Activated CD4-positive, CD25-positive, alpha-beta regulatory T cell treated with anti-CD3 and anti-CD28 coated beads, Interleukin-2, amount 50 U/mL, for 16 hours (primary cell): ENCODE measurements around the gene CNOT10.
"Not testable (repeated sequence)": the region's sequence is repeated elsewhere in the genome, so short reads cannot be mapped to it uniquely, and the experiment has no call there.

Source experiments
- DNase-seq: peaks from one replicate; pipeline ENCODE4 v3.0.0-alpha.2; 2020; ENCODE audit warnings: low read depth, low spot score

The CNOT10 gene, protein sequence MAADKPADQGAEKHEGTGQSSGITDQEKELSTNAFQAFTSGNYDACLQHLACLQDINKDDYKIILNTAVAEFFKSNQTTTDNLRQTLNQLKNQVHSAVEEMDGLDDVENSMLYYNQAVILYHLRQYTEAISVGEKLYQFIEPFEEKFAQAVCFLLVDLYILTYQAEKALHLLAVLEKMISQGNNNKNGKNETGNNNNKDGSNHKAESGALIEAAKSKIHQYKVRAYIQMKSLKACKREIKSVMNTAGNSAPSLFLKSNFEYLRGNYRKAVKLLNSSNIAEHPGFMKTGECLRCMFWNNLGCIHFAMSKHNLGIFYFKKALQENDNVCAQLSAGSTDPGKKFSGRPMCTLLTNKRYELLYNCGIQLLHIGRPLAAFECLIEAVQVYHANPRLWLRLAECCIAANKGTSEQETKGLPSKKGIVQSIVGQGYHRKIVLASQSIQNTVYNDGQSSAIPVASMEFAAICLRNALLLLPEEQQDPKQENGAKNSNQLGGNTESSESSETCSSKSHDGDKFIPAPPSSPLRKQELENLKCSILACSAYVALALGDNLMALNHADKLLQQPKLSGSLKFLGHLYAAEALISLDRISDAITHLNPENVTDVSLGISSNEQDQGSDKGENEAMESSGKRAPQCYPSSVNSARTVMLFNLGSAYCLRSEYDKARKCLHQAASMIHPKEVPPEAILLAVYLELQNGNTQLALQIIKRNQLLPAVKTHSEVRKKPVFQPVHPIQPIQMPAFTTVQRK

DNA sequence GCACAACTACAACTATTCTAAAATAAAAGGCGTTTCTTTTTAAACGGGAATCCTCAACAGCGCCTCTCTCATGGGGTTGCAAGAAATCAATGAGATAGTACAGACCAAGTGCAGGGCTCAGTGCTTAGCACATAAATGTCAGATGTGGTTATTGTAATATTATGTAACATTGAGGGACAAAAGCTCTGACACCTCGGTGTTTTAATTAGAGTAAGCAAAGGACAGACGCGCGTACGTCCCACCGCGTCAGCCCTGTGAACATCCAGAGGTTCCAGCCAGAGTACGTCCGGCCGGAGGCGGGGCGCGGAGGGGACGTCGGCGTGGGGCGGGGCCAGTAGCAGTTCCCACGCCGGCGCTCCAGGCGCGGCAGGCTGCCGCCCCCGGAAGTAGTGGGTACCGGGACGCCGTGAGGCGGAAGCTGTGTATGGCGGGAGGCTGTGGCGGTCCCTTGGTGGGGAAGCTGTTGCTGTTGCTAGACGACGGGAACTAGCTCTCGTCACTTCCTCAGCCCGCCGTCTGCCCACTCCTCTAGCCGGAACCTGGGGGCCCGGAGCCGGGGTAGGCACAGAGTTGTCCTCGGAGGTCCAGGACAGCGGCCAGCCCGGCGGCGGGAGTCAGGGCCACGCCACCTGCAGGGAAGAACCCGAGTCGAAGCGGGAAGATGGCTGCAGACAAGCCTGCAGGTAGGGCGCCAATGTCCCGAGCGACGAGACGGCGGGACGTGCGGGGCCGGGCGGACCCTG lies at the start of gene CNOT10:
Gene CNOT10, plus strand, starts transcription at position 389 of the 743 bp plus-strand sequence. Its CDS starts 273 bp downstream, at position 662.
- peak; percentile 91 for DNase-seq

DNA sequence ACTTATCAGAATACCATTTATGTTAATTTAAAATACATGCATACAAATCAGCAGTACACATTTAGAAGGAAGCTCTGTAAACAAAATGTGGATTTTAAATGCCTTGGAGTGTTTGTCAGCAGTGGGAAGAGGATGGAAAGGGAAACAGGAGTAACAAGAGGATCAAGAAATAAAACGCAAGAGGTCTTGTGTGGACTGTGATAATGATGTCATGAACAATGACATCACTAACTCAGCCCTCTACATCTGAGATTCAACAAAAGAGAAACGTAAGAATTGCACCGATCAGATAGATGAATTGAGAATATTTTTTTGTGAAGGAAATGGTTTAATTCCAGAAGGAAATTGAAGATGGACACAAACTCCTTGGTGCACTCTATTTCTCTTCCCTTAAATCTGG lies 44.0 kb upstream of the CNOT10 start:
- DNase-seq: no peak

DNA sequence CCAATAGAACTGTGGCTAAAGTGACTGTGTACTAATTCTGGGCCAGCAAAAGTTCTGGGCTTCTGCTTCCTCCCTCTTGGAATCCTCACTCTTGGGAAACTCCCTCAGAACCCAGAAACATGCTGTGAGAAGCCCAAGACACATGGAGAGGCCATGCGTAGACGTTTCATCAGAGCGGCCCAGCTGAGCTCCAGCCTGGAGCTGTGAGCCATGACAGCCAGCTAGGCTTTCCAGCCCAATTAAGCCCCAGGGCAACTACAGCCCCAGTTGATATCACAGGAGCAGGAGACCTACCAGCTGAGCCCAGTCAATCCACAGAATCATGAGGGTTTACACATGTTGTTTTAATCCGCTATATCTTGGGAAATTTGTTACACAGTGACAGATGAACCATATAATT lies 43.6 kb upstream of the CNOT10 start:
- DNase-seq: no peak

DNA sequence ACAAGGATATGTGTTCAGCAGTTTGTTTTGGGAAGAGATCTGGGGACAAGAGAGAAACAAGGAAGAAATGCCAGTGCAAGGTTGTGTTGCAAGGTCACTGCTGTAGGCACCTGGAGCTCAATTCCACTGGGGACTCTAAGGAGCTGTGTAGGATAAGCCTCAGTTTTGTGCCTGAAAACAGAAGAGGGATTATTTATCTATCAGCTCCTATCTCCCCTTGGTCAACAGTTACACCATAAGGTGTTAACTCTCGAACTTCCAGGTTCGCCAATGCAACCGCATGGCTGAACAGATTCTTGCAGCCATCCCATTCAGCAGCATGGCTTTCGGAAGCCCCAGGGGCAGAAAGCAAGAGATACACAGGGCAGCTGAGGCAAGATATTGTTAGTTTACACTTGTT lies 41.6 kb upstream of the CNOT10 start:
- no peak for DNase-seq

DNA sequence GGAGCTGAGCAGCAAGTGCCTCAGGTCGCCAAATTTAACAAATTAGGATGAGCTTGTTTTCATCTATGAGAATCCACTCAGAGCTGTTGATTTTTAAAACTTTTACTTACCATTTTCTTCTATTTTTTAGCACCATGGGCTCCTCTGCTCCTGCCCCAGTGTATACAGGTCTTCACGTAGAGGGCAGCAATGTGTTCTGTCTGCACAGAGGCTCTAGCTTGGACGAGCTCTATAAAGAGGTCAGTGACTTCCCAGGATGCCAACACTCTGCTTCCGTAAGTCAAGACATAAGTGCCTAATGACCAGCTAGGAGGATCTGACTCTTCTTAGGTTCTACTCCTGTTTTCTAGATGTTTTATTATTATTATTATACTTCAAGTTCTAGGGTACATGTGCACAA lies 41.2 kb upstream of the CNOT10 start:
- no peak for DNase-seq

DNA sequence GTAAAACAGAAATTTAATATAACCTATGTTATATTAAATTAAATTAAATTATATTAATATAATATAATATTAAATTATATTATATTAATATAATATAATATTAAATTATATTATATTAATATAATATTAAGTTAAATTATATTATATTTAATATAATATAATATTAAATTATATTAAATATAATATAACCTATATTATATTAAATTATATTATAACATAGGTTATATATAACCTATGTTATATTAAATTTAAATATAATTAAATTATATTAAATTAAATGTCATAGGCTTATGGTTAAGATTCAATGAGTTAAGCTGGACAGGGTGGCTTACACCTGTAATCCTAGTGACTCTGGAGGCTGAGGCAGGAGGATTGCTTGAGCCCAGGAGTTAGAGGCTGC lies 40.6 kb upstream of the CNOT10 start:
- no peak for DNase-seq

DNA sequence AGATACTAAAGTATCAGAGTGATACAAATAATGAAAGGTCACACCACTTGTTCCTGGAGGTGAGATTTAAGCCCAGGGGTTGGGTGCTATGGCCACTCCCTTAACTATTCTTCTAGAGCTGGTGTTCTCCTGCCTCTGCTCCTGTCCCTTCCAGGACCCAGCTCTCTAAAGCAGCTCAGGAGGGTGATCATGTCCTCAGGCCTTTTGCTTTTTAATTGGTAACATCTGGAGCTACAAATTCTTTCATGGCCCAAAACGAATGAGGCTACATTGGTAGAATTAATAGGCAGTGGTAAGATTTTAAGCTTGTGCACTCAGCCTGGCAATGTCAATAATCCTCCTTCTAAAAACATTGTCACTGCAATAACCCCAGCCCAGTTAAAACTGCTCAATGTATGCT lies 38.2 kb upstream of the CNOT10 start:
- DNase-seq: no peak

DNA sequence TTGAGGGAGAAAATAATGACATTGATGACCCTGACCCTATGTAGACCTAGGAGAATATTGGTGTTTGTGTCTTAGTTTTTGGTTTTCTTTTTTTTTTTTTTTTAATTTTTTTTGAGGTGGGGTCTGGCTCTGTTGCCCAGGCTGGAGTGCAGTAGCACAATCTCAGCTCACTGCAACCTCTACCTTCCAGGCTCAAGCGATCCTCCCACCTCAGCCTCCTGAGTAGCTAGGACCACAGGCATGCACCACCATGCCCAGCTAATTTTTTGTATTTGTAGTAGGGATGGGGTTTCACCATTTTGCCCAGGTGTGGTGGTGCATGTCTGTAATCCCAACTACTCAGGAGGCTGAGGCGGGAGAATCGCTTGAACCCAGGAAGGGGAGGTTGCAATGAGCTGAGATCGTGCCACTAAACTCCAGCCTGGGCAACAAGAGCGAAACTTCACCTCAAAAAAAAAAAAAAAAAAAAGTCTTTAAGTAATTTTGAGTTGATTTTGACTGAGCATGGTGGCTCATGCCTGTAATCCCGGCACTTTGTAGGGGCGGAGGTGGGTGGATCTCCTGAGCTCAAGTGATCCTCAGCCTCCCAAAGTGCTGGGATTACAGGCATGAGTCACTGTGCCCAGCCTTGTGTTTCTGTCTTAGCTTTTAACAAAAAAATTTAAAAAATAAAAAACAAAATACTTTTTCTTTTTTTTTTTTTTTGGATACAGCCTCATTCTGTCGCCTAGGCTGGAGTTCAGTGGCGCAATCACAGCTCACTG lies 32.5 kb upstream of the CNOT10 start:
- DNase-seq: not testable (repeated sequence)

DNA sequence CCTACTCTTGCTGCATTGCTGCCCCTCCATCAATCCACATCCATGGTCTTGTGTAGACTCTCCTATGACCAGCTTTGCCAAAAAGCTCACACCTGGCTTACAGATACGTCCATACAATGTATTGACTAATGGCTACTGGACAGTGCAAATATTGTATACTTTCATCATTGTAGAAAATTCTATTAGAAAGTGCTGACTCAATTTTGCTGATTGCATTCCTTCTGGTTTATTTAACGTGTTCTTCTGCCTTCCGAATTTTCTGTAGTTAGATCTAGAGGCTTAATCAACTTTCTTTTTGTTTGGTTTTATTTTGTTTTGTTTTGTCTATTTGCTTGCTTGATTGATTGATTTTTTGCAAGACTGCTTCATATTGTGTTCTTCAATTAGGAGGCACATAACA lies 29.8 kb upstream of the CNOT10 start:
- DNase-seq: no peak

DNA sequence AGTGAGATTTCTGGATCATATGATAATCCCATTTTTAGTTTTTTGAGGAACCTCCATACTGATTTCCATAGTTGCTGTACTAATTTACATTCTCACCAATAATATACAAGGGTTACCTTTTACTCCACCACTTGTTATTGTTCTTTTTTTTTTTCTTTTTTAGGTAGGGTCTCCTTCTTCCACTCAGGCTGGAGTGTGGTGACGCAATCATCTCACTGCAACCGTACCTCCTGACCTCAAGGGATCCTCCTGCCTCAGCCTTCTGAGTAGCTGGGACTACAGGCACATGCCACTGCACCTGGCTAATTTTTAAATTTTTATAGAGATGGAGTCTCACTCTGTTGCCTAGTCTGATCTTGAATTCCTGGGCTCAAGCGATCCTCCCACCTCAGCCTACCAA lies 24.4 kb upstream of the CNOT10 start:
- DNase-seq: no peak

DNA sequence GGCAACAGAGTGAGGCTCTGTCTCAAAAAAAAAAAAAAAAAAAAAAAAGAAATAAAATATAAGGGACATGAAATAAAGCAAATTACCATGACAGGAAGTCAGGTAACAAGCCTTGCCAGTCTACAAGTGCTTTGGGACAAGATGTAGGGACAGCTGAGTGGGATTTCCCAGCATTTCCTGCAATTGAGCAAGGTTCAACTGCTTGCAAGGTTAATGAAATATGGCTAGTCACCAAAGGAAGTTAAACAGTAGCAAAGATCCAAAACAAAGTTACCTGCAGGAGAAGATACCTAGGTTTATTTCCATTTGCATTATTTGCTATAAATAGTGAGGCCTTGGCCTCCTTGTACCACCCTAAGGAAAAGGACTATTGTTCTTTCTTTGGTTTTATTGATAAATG lies 22.3 kb upstream of the CNOT10 start:
- no peak for DNase-seq

DNA sequence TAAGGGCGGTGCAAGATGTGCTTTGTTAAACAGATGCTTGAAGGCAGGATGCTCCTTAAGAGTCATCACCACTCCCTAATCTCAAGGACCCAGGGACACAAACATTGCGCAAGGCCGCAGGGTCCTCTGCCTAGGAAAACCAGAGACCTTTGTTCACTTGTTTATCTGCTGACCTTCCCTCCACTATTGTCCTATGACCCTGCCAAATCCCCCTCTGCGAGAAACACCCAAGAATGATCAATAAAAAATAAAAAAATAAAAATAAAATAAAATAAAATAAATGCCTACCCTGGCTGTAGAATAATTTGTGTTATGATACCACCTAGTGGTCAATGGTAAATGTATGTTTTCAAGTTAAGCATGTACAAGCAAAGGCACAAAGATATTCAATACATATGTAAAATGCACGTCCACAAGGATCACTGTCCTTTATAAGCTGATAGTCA lies 20.3 kb upstream of the CNOT10 start:
- DNase-seq: not testable (repeated sequence)

DNA sequence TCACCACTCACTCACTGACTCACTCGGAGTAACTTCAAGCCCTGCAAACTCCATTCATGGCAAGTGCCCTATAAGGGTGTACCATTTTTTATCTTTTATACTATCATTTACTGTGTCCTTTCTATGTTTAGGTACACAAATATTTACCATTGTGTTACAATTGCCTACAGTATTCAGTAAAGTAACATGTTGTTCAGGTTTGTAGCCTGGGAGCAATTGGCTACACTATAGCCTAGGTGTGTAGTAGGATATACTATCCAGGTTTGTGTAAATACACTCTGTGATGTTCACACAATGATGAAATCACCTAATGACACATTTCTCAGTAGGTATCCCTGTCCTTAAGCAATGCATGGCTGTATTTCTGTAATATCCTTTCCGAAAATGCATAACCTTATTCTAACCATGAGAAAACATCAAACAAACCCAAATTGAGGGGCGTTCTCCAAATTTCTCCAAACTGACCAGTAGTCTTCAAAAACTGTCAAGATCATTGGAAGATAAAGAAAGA lies 17.9 kb upstream of the CNOT10 start:
- DNase-seq: no peak

DNA sequence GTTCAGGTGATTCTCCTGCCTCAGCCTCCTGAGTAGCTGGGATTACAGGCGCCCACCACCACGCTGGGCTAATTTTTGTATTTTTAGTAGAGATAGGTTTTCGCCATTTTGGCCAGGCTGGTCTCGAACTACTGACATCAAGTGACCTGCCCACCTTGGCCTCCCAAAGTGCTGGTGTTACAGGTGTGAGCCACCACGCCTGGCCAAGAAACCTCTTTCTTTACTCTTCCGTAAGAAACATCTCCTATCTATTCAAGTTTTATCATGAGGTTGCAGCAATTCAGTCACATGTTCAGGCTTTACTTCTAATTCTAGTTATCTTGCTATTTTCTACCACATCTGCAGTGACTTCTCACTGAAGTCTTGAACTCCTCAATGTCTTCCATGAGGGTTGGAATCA lies 15.8 kb upstream of the CNOT10 start:
- not testable (repeated sequence) for DNase-seq

DNA sequence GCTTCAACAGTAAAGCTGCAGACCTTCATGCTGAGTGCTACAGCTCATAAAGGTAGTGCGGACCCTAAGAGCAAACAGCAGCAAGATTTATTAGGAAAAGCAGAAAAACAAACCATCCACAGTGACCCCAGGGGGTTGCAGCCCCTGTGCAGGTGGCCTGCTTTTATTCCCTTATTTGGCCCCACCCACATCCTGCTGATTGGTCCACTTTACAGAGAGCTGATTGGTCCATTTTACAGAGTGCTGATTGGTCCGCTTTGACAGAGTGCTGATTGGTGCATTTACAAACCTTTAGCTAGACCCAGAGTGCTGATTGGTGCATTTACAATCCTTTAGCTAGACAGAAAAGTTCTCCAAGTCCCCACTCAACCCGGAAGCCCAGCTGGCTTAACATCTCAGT lies 11.3 kb upstream of the CNOT10 start:
- not testable (repeated sequence) for DNase-seq

DNA sequence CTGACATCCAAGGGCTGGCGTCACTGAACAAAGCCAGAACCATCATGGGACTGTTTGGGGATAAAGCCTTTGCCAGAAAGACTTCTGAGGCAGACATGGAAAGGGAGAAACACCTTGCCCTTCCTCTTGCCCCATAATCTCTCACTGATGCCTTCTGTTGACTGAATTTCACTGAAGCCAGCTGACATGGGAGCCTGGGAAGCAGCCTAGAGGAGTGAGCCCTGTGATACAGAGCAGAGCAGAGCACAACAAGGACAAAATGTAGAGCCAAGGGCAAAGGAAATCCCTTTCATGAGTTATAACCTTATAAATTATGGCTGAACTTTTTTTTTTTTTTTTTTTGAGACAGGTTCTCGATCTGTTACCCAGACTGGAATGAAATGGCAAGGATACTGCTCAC lies 9.8 kb upstream of the CNOT10 start:
- no peak for DNase-seq

DNA sequence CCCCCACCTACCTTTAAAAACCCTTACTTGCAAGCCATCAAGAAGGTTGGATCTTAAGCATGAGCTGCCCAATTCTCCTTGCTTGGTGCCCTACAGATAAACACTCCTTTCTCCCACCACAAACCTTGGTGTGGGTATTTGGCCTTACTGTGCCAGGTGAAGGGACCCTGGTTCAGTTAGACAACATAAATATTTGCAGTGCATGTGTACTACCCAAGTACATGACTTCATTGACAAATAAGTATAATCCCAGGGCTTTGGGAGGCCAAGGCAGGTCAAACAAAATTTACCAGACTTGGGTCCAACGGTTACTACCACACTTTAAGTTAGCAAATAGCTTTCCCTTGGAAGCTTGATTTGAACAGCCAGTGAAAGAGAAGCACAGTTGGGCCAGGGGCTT lies 9.3 kb upstream of the CNOT10 start:
- no peak for DNase-seq

DNA sequence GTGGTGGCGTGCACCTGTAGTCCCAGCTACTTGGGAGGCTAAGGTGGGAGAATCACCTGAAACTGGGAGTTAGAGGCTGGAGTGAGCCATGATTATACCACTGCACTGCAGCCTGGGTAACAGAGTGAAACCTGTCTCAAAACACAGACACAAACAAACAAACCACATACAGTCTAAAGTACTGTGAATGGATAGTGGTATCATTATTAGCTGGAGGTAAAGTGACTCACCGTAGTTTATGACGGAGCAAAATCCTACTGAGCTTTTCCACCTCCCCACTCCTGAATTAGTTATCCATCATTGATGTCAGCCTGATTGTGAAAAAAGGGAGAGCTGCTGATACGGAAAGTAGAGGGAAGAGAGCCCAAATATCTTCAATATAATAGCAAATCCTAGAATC lies 3.2 kb upstream of the CNOT10 start:
- no peak for DNase-seq

DNA sequence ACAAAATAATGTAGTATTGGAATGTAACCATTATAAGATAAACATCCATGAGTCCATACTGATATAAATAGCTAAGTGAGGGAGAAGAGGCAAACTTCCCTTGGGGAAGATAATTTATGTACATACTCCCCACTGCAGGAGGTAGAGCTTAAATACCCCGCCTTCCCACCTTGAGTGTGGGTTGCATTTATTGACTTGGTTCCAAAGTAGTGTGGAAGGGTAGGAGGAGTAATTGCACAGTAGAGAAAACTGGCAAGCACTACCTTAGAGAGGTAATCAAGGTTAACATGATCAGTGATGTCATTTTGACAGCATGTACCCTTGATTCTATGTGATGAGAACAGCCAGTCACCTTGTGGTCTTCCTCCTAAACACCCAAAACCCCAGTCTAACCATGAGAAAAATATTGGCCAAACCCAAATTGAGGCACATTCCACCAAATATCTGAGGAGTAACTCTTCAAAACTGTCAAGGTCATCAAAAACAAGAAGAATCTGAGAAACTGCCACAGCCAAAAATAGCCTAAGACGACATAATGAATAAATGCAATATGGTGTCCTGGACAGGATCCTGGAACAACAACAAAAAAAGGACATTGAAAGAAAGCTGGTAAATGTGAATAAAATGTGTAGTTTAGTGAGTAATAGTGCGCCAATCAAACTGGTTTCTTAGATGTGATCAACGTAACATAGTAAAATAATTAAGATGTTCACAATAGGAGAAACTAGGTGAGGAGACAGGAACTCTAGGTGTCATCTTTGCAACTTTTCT lies 774 bp upstream of the CNOT10 start:
- no peak for DNase-seq

DNA sequence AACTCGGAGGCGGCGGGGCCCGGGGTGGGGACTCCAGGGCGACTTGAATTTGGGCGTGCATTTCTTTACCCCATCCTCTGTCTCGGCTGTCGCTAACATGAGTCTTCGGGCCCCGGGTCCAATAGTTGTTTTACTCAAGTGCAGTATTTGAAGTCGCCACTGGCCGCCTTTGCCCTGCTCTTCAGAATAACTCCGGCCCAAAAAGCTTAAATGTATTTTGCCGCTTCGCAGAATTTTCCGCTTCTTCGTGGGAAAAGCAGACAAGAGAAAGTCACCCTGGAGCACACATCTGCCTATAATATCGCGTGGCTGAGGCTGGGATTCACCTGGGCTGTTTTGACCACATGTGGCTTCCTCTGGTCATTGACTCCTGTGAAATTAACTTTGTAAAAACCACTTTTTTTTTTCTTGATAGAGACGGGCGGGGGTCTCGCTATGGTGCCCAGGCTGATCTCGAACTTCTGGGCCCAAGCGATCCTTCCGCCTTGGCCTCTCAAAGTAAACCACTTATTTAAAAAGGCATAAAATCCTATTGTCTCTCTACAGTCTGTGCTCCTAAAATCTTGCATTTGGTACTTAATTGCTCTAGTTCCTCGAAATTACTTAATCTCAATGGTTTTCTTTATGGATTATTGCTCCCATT lies 676 bp downstream of the CNOT10 start:
- DNase-seq: no peak
